HepG2 (cell line): Measurements from ENCODE around the gene AHSG. TPM values are rescaled to one million over a fixed set of nuclear protein-coding genes. Genes with fewer than 3 reads are reported as not detected.

Experiments
- HNF1B ChIP-seq: sonication (generic); formaldehyde crosslinking; IDR thresholded peaks from 2 replicates; pipeline ENCODE4 v1.5.1; 2020; ENCODE audit warnings: mild to moderate bottlenecking, moderate library complexity, missing genetic modification reagents
- NCOR1 ChIP-seq: fragments of 200-600 bp; sonication (generic); IDR thresholded peaks from 2 replicates; pipeline ENCODE4 v1.7.0; 2017; ENCODE audit warnings: antibody characterized with exemption, low read length, borderline replicate concordance
- RELA ChIP-seq: sonication (generic); formaldehyde crosslinking; IDR thresholded peaks from 2 replicates; pipeline ENCODE4 v1.4.0; 2020; ENCODE audit warnings: missing genetic modification reagents
- SP4 ChIP-seq: sonication (generic); formaldehyde crosslinking; IDR thresholded peaks from 2 replicates; pipeline ENCODE4 v1.8.1; 2023; ENCODE audit warnings: mild to moderate bottlenecking, missing genetic modification reagents
- SUZ12 ChIP-seq: fragments of 150-350 bp; IDR thresholded peaks from 2 replicates; pipeline ENCODE4 v1.6.1; 2014; ENCODE audit warnings: low read depth, low read length
- THAP9 ChIP-seq: sonication (generic); formaldehyde crosslinking; IDR thresholded peaks from 2 replicates; pipeline ENCODE4; 2020; ENCODE audit warnings: missing genetic modification reagents, mild to moderate bottlenecking, borderline replicate concordance
- ZC3H13 ChIP-seq: sonication (generic); formaldehyde crosslinking; IDR thresholded peaks from 2 replicates; pipeline ENCODE4 v1.8.1; 2023; ENCODE audit warnings: mild to moderate bottlenecking, missing genetic modification reagents, moderate library complexity
- ZMAT3 ChIP-seq: sonication (generic); formaldehyde crosslinking; conservative IDR thresholded peaks from 2 replicates; pipeline ENCODE4 v1.7.0; 2021; ENCODE audit warnings: missing genetic modification reagents
- ZNF607 ChIP-seq: sonication (generic); formaldehyde crosslinking; IDR thresholded peaks from 2 replicates; pipeline ENCODE4 v1.5.1; 2020; ENCODE audit warnings: missing genetic modification reagents, mild to moderate bottlenecking, borderline replicate concordance
- ZNF615 ChIP-seq: sonication (generic); formaldehyde crosslinking; IDR thresholded peaks from 2 replicates; pipeline ENCODE4 v1.5.0; 2020; ENCODE audit warnings: mild to moderate bottlenecking, missing genetic modification reagents, borderline replicate concordance
- ZNF629 ChIP-seq: sonication (generic); formaldehyde crosslinking; conservative IDR thresholded peaks from 2 replicates; pipeline ENCODE4 v1.5.0; 2020; ENCODE audit warnings: missing genetic modification reagents
- ZNF646 ChIP-seq: sonication (generic); formaldehyde crosslinking; IDR thresholded peaks from 2 replicates; pipeline ENCODE4 v1.9.0; 2021; ENCODE audit warnings: mild to moderate bottlenecking, missing genetic modification reagents
- ZNF670 ChIP-seq: sonication (generic); formaldehyde crosslinking; IDR thresholded peaks from 2 replicates; pipeline ENCODE4 v1.8.0; 2022; ENCODE audit warnings: mild to moderate bottlenecking, missing genetic modification reagents, borderline replicate concordance
- ZNF775 ChIP-seq: sonication (generic); formaldehyde crosslinking; IDR thresholded peaks from 2 replicates; pipeline ENCODE4 v1.4.0; 2020; ENCODE audit warnings: missing genetic modification reagents, mild to moderate bottlenecking, moderate library complexity, borderline replicate concordance
- ZSCAN29 ChIP-seq: sonication (generic); formaldehyde crosslinking; conservative IDR thresholded peaks from 2 replicates; pipeline ENCODE4 v1.4.0; 2020; ENCODE audit warnings: mild to moderate bottlenecking, missing genetic modification reagents
- polyA plus RNA-seq, 8 experiments: library from polyadenylated mRNA; depleted of rRNA in 3 of 8; stranded (reverse) in 7 of 8; unstranded in 1 of 8; fragments of >200 nt; fragmentation: Illumina TruSeq in 4 of 8; extraction: Trizol in 4 of 8; gene quantifications; 2 replicates each; pipeline versions ENCODE4 v1.2.1 to v1.2.3, GENCODE V29; 2011 to 2016; ENCODE audit warnings: low read depth in 4 of 8, missing spikeins in 1 of 8, mixed read lengths in 1 of 8; ENCODE audit not compliant: insufficient read depth in 1 of 8
- total RNA-seq, 5 experiments: library from RNA; depleted of rRNA; stranded (reverse); fragments of >200 nt; fragmentation: Illumina TruSeq; extraction: Trizol; gene quantifications; 2 replicates each; pipeline ENCODE4 v1.2.3, GENCODE V29; 2016; ENCODE audit warnings: low read depth in 1 of 5

AHSG gene
- total and polyA plus RNA-seq, 2 of the 13 experiments (the other 11 are each of a cell fraction or from before 2014, with no cell fraction given) = 2,043 to 19,152 TPM

GRCh38 chr3:186620213-186621092 is 7.6 kb downstream of the AHSG start (continued):
- TF ChIP-seq ZNF646 (CRISPR knock-in tag) = no peak; the same call in 1 of the 2 replicates
- TF ChIP-seq ZNF607 (CRISPR knock-in tag) = peak; percentile 19; the same call in 1 of the 2 replicates
- peak; percentile 69; the same call in 1 of the 2 replicates for TF ChIP-seq THAP9
- TF ChIP-seq NCOR1 = no peak
- 0 out of 2 replicates have a peak, but pooled peaks have one; percentile 47 for TF ChIP-seq ZNF615 (CRISPR knock-in tag)
- TF ChIP-seq ZSCAN29 (CRISPR knock-in tag) = peak; percentile 86
- no peak for TF ChIP-seq RELA (CRISPR knock-in tag)
- peak; percentile 22 for TF ChIP-seq ZNF629 (CRISPR knock-in tag)
- peak; percentile 64 for TF ChIP-seq SP4 (CRISPR knock-in tag)
- TF ChIP-seq HNF1B (CRISPR knock-in tag) = peak; percentile 68
- no peak; the same call in 1 of the 2 replicates for TF ChIP-seq ZMAT3 (CRISPR knock-in tag)
- peak; percentile 98 for TF ChIP-seq ZC3H13 (CRISPR knock-in tag)
- TF ChIP-seq SUZ12 = no peak
- 0 out of 2 replicates have a peak, but pooled peaks have one; percentile 1 for TF ChIP-seq ZNF775
- TF ChIP-seq ZNF670 (CRISPR knock-in tag) = 0 out of 2 replicates have a peak, but pooled peaks have one; percentile 6
